NK-92 (cell line): ENCODE data around the gene GAS6.
"Not testable (repeated sequence)": the region's sequence is repeated elsewhere in the genome, so short reads cannot be mapped to it uniquely, and the experiment has no call there.

Source experiments
- DNase-seq: peaks from one replicate; lab custom pipeline; 2025; ENCODE audit not compliant: unreplicated experiment; lab: John Stamatoyannopoulos, UW

GAS6 gene

GRCh38 chr13:113794764-113795173 is 69.1 kb downstream of the GAS6 start:
- DNase-seq = no peak

- DNase-seq = no peak
These were observed 69.8 kb downstream of the GAS6 start for GRCh38 chr13:113794086-113794485.

GRCh38 chr13:113793718-113794085 is 70.2 kb downstream of the GAS6 start:
- DNase-seq = no peak

GRCh38 chr13:113792886-113793717 is 70.8 kb downstream of the GAS6 start:
- no peak for DNase-seq

GRCh38 chr13:113792236-113792770 is 71.6 kb downstream of the GAS6 start:
- no peak for DNase-seq

- DNase-seq = no peak
These were observed 72.1 kb downstream of the GAS6 start for GRCh38 chr13:113791761-113792160.

- DNase-seq = no peak
These were observed 72.7 kb downstream of the GAS6 start for GRCh38 chr13:113791226-113791625.

GRCh38 chr13:113789931-113790330 is 73.9 kb downstream of the GAS6 start:
- DNase-seq = not testable (repeated sequence)

- no peak for DNase-seq
These were observed 74.7 kb downstream of the GAS6 start for GRCh38 chr13:113789167-113789566.

GRCh38 chr13:113788413-113789135 is 75.3 kb downstream of the GAS6 start:
- DNase-seq = no peak

GRCh38 chr13:113787694-113788093 is 76.2 kb downstream of the GAS6 start:
- no peak for DNase-seq

- no peak for DNase-seq
These were observed 77.5 kb downstream of the GAS6 start for GRCh38 chr13:113786262-113786841.

GRCh38 chr13:113785051-113786010 is 78.5 kb downstream of the GAS6 start:
- no peak for DNase-seq

- DNase-seq = no peak
These were observed 79.2 kb downstream of the GAS6 start for GRCh38 chr13:113784645-113785024.

GRCh38 chr13:113783966-113784644 is 79.8 kb downstream of the GAS6 start:
- no peak for DNase-seq

- no peak for DNase-seq
These were observed 80.5 kb downstream of the GAS6 start for GRCh38 chr13:113783200-113783881.

GRCh38 chr13:113782472-113782871 is 81.4 kb downstream of the GAS6 start:
- DNase-seq = no peak

- DNase-seq = no peak
These were observed 82.3 kb downstream of the GAS6 start for GRCh38 chr13:113781571-113781970.
